GM19351 (cell line): ENCODE measurements around the gene ZFPM1.

Experiments used
- ATAC-seq: cut with Tn5 transposase; IDR thresholded peaks from one replicate; pipeline ENCODE4 v1.9.1; 2021; ENCODE audit warnings: mild to moderate bottlenecking, moderate library complexity; ENCODE audit not compliant: unreplicated experiment

The ZFPM1 gene

DNA sequence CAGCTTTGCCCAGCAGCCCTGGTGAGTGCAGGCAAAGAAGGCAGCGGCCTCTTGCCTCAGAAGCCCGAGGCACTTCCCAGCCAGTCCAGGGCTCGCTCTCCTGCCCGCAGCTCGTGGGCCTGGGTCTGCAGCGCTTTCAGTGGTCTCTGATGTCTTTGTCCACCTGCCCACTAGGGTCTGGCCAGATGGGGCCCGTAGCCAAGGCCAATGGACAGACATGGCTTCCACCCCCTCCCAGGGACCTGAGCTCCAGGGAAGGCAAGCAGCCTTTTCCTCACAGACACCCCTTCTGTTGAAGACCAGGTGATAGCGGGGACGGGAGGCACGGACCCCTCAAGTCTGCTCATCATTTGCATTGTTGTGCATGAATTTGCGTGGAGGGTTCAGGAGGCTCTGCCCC lies 83.4 kb downstream of the ZFPM1 start:
- ATAC-seq = no peak

DNA sequence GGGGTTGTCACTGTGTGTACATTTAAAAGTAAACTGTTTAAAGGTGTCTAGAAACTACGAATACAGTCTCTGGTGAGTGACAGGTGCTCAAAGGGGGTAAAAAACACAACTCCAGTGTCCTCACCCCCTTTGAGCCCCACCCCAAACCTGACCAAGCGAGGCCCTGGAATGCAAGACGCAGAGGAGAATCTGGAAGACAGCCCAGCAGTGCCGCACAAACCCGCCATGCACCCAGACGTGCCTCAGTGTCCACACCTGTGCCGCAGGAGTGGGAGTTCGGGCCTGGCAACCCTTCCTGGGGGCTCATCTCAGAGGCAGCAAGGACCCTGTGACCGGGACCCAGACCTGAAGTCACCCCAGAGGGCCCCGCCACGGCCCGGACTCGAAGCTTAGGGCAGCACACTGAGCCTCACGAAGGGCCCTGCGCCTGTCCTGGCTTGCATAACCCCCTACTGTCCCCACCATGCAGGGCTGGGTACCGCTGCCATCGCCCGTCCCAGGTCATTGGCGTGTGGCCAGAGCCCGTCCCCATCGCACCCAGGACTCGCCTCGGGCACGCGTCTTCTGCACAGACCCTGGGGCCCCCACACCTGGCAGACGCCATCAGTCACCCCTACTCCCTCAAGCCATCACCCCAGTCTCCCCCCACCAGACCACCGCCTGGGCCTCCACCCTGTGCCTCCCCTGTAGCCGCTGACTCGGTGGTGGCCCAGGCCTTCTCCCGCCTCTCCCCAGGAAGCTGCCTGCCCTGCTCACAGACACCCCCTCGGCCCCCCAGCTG lies 84.1 kb downstream of the ZFPM1 start:
- no peak for ATAC-seq

DNA sequence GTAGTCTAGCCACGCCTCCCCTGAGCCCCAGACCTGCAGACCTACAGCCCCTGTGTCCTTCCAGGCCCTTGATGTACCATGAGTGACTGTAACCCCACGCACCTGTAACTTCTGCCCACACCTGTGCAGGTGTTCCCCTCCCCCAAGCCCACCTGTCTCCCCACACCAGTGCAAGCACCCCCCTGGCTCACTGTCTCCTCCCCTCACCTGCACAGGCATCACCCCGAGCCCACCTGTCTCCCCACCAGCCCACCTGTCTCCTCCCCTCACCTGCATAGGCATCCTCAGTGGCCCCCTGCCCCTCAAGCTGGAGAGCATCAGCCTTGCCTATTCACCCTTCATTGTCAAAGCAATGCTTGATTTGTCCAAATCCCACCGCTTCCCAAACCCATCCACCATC lies 84.8 kb downstream of the ZFPM1 start:
- ATAC-seq = no peak

DNA sequence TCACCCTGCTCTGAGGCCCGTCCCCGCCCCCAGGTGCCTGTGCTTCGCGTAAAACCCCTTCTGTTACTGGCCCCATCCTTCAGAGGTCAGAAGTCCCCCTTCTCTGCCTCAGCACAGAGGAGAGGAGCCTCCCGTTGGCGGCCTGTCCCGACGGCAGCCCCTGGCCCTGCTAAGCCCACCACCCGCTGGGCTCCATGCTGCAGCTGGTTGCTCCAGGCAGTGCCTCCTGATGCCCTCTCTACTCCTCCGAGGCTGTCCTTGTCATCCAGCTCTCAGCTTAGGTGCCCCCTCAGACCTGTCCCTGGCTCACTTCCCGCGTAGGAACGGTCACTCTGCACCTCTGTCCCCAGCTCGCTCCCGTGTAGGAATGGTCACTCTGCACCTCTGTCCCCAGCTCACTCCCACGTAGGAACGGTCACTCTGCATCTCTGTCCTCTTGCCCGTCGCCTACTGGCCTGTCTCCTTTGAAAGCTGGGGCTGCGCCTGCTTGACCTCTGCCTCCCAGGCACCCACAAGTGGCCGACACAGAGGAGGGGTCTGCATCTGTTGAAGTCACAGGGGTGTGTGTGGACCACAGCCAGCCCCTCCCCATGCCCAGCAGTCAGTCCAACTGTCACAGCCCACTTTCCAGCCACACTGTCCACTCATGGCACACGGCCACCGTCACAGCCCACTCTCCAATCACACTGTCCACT lies 85.4 kb downstream of the ZFPM1 start:
- ATAC-seq = no peak

DNA sequence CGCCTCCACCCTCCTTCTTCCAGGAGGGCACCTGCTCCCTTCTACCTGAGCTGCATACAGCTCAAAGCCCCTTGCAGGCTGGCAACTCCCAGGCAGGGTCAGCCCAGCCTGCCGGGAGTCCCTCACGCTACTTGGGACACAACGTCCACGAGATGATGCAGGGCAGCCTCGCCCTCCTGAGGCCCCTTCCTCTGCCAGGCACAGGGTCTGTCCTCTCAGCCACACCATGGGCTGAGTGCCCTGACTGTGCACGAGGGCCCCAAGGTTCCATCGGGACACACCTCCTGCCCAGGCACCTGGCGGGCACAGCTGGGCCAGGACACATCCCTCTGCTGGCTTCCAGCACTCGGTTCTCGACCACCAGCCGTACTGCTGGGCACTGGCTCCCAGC lies 86.2 kb downstream of the ZFPM1 start:
- ATAC-seq = no peak

DNA sequence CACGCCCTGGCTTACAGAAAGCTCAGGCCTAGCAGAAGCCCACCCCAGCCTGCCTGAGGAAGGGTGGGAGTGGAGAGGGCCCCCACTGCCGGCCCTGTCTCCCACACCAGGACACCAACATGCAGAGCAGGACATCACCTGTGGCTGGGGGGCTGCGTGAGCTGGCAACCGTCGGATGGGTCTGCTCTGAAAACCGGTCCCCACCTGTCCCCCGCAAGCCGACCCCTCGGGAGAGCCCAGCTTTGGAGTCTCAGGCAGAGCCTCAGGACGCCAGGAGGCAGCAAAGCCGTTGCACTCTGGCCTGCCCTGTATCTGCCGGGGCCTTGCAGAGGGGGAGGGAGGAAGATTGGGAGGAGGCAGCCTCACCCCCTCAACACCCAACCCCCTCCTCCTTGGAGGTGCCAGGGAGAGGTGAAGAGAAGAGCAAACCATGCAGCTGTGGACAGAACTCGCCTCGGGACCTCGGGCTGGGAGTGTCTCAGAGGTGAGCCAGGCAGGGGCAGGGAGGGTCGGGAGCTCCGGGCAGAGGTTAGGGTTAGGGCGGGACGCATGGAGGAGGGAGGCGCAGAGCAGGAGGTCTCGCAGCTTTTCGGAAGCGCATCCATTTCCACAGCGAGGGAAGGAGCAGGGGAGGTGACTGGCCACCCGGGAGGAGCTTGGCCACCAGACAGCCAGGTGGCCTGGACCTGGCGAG lies 86.7 kb downstream of the ZFPM1 start:
- no peak for ATAC-seq

DNA sequence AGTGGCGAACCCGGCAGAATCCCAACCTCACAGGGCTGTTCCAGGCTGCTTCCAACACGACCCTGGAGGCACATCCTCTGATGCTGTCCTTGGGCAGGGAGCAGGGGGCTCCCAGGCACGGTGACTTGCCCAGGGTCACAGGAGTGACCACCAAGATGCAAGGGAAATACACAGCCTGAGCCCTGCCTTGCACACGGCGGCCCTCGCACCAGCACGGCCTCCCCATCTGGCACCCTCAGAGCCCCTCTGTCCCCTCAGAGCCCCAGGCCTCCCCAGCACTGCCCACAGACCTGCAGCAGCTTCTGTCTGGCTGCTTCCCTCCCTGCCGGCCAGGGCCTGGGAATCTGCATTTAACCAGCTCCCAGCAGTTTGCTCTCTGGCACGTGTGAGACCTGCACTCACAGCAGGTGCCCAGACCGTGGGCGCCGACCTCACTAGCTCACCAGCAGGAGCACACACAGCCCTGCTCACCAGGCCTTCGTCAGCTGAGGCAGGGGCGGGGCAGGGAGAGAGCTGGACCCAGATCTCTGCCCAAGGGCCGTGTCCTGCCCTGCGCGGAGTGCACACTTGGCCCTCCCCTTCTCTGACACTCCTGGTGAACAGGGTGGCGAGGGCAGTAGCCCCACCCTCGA lies 87.4 kb downstream of the ZFPM1 start:
- ATAC-seq = no peak

DNA sequence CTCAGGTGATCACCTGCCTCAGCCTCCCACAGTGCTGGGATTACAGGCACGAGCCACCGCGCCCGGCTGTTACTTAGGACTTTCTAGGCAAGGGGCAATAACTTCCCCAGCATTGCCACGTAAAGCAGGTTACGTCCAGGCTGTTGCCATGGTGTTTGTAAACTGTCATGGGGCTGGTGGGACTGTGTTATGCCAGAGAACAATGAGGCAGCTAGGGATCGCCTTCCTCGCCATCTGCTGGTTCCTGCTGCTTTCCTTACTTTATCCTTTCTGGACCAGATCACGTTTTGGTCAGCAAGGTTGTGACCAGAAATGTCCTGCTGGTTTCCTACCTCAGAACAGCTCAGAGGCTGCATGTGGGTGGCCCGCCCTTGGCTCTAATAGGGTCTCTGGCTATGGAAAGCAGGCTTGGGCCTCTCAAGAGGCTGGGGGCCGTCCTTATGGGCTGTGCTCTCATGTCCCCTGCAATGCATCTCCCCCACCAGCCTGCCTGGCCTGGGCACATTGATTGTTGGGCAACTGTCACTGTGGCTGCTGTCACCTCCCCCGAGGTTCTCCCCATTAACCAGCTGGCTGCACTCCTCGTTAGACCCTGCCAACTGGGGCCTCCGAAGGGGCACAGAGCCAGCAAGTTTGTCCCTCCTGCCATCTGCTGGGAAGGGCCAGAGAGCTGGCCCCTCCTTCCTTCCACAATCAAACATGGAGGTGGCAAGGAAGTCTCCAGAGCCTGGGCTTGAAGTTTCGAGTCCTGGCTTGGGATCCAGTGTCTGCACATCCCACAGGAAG lies 88.9 kb downstream of the ZFPM1 start:
- ATAC-seq = no peak

DNA sequence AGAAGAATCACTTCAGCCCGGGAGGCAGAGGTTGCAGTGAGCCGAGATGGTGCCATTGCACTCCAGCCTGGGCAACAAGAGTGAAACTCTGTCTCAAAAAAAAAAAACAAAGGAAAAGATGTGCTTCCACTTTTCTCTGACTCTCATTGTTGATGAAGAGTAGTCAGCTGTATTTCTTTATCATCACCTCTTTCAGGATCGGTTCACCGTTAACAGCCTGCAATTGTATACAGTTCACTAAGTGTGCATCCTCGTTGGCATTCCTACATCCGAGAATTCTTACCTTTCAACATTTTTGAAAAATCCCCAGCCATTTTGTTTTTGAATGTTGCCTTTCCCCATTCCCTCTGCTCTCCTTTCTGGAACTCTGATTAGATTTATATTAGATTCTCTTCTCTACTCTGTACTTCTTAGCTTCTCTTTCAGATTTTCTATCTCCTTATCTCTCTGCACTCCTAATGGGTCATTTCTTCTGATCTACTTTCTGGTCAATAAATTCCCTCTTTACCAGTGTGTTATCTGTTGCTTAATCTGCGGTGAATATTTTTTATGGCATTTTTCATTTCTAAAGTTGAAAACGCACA lies 90.2 kb downstream of the ZFPM1 start:
- ATAC-seq = no peak

DNA sequence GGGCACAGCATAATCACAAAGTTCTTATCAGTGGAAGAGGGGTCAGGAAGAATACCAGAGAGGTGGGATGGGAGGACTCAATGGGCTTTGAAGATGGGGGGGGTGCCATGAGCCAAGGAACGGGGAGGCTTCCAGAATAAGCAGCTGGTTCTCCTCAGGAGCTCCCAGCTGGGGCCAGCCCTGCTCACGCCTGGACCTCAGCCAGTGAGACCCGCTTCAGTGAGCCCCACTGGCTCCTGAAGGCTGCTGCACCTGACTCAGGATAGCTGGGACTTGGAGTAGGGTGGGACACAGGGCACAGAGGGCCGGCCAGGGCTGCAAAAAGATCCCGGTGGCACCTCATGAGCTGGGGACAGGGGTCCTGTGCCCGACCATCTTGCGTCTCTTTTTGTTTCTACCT lies 92.7 kb downstream of the ZFPM1 start:
- no peak for ATAC-seq

DNA sequence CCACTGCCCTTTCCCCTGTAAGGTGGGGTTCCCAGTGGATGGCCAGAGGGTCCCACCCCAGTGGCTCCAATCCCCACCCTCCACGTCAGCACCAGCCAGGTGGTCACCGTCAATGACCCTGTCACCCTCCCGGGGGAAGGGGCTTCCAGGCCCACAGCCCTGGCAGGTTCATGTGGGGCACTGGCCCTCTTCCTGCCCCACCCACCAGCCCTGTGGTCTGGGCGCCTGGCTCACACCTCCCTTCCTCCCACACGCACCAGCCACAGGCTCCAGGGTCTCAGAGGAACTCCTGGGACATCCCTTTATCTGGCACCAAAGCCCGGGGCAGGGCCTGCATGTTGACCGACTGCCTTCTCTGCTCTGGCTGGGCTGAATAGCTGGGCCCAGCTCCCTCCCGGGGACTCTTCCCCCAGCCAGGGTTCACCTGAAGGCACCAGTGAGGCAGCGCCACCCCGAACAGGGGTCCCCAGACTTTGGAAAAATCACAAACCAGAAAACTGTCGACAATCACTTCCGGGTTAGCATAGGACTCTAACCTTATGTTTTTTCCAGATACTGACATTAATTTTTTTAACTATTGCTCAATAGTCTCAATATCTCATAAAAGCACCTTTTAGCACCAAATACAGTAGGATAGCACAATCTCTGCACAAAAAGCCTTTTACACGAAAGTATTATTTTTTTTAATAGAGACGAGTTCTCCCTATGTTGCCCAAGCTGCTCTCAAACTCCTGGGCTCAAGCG lies 95.2 kb downstream of the ZFPM1 start:
- ATAC-seq = no peak

DNA sequence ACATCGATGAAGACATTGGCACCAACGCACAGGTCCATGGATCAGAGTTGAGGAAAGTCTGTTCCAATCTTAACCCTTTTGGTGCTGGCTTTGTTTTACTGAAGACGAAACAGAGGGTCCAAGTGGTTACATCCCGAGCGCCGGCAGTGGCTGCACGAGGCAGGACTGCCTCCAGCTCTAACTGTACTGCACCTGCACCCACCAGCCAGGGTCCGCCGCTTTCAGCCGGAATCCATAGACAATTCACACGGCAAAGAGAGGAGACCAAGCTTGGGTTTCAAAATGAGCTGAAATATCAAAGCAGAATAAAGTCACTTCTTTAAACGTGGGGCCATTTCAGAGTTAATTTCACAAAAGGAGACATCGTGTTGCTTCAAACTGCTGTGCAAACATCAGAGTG lies 95.9 kb downstream of the ZFPM1 start:
- no peak for ATAC-seq

DNA sequence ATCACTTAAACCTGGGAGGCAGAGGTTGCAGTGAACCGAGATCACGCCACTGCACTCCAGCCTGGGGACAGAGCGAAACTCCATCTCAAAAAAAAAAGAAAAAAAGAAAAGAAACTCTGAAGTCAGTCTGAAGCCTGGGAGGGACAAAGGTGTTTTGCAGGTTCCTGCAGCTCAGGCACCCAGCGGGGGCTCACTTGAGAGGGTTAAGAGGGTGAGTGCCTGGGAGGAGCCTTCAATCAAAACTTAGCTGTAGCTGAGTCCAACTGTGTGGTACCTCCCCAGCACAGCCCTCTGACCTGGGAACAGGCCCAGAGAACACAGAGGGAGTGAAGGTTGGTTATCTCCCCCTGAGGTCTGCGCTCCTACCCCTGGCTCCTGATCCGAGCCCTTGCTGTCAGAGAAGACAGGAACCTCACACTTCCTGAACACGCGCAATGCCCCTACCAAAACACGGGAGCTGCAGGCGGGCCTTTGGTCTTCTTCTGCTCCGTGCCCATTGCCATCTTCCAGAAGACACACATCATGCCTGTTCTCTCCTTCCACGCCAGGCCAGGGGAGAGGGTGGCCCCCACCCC lies 96.7 kb downstream of the ZFPM1 start:
- no peak for ATAC-seq

DNA sequence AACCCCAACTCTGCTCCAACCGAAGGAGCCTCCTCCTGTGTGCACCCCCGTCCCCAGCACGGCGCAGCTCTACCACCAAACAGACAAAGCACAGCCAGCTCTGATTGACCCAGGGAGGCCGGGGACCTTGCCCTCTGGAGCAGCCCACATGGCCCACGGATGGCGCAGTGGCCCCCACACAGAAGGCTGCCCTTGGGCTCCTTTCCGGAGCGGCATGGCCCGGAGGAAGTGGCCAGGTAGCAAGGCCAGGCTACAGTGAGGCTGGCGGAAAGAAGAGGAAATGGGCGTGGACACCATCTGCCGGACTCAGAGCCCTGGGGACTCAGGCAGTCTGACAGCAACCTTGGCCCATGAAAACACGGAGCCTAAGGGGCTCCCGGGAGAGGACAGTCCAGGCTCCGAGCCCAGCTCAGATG lies 97.2 kb downstream of the ZFPM1 start:
- no peak for ATAC-seq

DNA sequence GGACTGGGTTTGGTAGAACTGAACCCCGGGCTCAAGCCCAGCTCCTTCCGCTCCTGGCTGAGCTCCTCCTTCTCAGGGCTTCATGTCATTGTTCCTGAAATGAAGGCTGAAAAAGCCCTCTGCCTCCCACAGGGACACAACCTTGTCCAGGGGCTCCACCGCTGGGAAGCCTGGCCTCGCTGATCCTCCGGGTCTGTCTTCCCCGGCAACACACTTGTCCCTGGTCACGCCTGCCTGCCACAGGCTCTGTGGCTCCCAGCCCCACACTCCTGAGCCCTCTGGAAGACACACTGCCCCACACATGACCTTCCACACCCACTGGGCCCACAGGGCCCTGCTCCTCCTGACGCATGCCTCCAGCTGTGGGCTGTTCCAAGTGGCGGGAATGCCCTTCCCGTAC lies 99.1 kb downstream of the ZFPM1 start:
- no peak for ATAC-seq

DNA sequence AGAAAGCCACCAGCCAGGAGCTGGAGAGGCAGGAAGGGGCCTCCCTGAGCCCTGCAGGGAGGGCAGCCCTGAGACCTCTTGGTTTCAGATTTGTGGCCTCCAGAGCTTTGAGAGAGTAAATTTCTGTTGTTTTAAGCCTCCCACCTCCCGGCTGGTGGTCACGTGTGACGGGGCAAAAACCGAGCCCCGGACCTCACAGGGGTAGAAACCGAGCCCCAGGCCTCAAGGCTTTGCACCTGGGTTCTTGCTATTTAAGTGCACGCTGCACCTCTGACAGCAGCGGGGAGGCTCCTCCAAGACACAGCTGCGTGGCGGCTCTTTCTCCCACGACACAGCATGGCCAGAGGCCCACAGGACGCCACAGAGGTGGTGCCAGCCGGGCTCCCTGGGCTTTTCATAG lies 99.7 kb downstream of the ZFPM1 start:
- no peak for ATAC-seq

DNA sequence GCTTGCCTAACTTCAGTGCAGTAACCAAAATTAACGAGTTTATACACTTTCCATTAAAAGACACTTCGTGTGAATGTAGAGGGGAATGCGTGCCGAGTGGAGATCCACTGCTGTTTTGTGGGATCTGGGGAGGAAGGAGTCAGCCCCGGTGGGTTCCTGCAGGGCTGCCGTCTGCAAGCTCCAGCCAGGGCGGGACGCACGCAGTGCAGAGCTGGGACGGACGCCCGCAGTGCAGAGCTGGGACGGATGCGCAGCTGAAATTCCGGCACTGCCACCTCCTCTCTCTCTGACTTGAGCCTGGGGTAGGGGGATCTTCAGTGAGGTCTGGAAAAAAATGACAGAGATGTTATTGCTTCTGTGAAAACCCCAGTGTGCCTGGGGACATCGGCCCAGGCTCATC lies 100.7 kb downstream of the ZFPM1 start:
- no peak for ATAC-seq

DNA sequence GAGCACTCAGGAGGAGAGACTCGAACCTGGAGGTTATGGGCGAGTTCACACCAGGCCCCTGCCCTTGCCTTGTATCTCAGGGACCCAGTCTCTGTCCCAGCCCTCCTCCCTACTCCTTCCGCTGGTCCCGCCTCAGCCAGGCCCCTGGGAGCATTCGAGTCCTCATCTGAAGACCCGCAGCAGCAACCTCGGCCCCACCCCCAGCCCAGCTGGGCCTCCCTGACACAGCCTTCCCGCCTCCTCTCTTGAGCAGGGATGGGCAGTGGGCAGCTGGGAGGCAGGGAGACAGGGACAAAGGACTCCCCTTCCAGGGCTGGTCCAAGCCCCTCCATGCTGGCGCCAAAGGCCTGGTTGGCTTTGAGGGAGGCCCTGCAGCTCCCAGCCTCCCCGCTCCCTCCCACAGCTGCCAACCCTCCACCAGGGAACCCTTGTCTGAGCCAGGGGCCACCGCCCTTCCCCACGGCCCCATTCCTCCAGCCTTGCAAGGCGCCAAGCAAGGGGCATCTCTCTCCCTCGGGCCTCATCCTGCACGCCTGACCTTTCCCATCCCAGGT lies 101.7 kb downstream of the ZFPM1 start:
- ATAC-seq = no peak
